ENCODE data around the gene PRKAG3. TPM values are rescaled to one million over a fixed set of nuclear protein-coding genes. Genes with fewer than 3 reads are reported as not detected.

The PRKAG3 gene
- total RNA-seq, 6 donors from 2014 or later = not detected

DNA sequence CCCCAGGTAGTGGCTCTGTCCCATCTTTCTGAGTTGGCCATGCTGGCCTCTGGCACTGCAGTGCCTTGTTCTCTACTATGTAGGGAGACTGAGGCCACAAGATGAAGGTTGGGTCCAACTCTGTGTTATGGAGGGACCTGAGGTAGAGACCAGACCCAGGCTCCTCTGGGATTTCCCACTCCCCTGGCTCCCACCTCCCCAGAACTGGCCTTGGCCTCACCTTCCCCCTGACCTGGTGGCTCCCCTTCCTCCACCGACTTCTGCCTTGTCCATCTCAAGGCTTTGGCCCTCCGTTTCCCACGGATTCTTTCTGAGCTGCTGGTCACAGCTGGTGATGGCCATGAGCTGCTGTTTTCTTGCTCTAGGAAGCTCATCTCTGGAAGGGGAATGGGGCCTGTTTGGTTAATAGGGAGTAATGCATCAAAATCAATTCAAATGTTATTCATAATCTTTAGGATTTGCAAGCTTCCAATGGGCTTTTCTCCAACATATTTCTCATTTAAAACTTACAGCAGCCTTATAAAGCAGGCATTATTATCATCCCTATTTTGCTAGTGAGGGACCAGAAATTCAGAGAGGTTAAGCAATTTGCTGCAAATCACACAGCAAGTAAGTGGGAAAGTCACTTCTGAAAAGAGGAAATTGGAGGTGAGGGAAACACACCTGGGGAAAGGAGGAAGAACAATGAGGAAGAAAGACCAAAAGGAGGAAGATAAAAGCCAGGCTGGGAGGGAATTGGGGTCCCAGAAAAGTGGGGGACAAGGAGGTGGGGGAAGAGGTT, 887 bp downstream of the PRKAG3 start:
- no peak for ATAC-seq (ENCODE audit: low FRiP score in 2 of 2)
- Histone ChIP-seq H3K9me3 (no peaks in the 10 kb centered on the region), H3K4me3 (no peak overlapping the region), H3K4me1 (peaks cover 0 to 7% (median 2%) of the 10 kb centered on the region in 4 donors), H3K36me3 (no peaks in the 10 kb centered on the region), H3K27ac (no peak overlapping the region), H3K27me3 (no peaks in the 10 kb centered on the region)
- 66 to 80% methylated on average over 3 of the region's 3 CpGs for WGBS, 2 donors
- TF ChIP-seq, protein P1, sequence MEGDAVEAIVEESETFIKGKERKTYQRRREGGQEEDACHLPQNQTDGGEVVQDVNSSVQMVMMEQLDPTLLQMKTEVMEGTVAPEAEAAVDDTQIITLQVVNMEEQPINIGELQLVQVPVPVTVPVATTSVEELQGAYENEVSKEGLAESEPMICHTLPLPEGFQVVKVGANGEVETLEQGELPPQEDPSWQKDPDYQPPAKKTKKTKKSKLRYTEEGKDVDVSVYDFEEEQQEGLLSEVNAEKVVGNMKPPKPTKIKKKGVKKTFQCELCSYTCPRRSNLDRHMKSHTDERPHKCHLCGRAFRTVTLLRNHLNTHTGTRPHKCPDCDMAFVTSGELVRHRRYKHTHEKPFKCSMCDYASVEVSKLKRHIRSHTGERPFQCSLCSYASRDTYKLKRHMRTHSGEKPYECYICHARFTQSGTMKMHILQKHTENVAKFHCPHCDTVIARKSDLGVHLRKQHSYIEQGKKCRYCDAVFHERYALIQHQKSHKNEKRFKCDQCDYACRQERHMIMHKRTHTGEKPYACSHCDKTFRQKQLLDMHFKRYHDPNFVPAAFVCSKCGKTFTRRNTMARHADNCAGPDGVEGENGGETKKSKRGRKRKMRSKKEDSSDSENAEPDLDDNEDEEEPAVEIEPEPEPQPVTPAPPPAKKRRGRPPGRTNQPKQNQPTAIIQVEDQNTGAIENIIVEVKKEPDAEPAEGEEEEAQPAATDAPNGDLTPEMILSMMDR (IDR thresholded peaks at IDR 0.05) = no peak
- TF ChIP-seq POLR2AphosphoS5 (IDR thresholded peaks at IDR 0.05) = no peak
- TF ChIP-seq POLR2A (IDR thresholded peaks at IDR 0.05) = no peak
- no peak for TF ChIP-seq EP300 (IDR thresholded peaks at IDR 0.05)
- no peak for DNase-seq

DNA sequence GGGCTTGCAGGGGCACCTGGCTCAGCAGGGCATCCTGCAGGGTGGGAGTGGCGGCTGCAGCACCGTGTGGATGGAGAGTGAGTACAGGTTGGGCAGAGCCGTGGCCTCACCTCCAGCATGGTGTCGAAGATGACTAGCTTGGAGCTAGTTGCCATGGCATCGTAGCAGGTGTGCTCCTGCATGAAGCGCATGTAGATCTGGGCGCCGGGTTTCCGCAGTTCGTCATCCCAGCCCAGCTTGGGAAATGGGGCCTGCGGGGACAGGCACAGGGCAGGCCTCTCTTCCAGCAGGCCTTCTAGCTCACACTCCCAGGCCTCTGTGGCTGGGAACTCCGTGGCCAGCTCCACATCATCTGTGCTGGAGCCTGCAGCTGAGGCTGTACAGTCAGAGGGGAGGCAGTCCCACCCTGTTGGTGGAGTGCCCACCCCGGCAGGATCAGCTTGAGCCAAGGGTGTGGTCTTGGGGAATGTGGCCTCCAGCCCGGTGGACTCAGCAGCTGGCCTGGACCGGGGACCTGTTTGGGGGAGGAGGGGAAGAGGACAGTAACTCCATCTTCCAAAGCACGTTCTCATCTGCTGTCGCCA, 1.6 kb downstream of the PRKAG3 start:
- no peak overlapping the region for H3K27ac ChIP-seq
- no peaks in the 10 kb centered on the region for H3K36me3 ChIP-seq
- H3K4me1 ChIP-seq = peaks cover 0 to 7% (median 2%) of the 10 kb centered on the region in 4 donors
- H3K4me3 ChIP-seq = no peak overlapping the region
- peak in 1 of 2 donors; percentile 49 for DNase-seq
- TF ChIP-seq POLR2A (IDR thresholded peaks at IDR 0.05) = no peak
- TF ChIP-seq, protein P1 (IDR thresholded peaks at IDR 0.05) = no peak
- TF ChIP-seq POLR2AphosphoS5 (IDR thresholded peaks at IDR 0.05) = no peak
- TF ChIP-seq EP300 (IDR thresholded peaks at IDR 0.05) = no peak
- 81 to 84% methylated on average over 8 to 17 of the region's 17 CpGs for WGBS, 2 donors
- no peaks in the 10 kb centered on the region for H3K27me3 ChIP-seq
- no peaks in the 10 kb centered on the region for H3K9me3 ChIP-seq
- peak in 1 of 2 donors; percentile 78 for ATAC-seq (ENCODE audit: low FRiP score in 2 of 2)

DNA sequence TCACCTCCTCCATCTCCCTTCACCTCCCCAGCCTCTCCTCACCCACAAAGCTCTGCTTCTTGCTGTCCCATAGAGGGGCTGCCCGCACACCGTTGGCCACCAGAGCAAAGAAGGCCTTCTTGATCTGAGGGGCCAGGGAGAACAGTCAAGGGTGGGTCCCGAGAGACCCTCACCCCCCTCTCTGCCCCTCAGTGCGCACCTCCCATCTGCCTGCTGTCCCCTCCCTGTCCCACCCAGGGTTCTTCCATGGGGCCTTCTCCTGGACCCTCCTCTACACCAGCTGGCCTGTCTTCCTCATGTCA, 3.2 kb downstream of the PRKAG3 start:
- DNase-seq (no peak), ATAC-seq (ENCODE audit: low FRiP score in 2 of 2) (no peak)
- no peaks in the 10 kb centered on the region for H3K9me3 ChIP-seq
- H3K27me3 ChIP-seq = no peaks in the 10 kb centered on the region
- H3K27ac ChIP-seq = no peak overlapping the region
- H3K36me3 ChIP-seq = no peaks in the 10 kb centered on the region
- H3K4me1 ChIP-seq = peaks cover 0 to 7% (median 2%) of the 10 kb centered on the region in 4 donors
- 91 to 100% methylated on average over 2 to 4 of the region's 4 CpGs for WGBS, 2 donors
- TF ChIP-seq POLR2AphosphoS5 (IDR thresholded peaks at IDR 0.05) (no peak), EP300 (IDR thresholded peaks at IDR 0.05) (no peak), POLR2A (IDR thresholded peaks at IDR 0.05) (no peak)
- TF ChIP-seq, protein P1 (IDR thresholded peaks at IDR 0.05) = no peak
- no peak overlapping the region for H3K4me3 ChIP-seq

DNA sequence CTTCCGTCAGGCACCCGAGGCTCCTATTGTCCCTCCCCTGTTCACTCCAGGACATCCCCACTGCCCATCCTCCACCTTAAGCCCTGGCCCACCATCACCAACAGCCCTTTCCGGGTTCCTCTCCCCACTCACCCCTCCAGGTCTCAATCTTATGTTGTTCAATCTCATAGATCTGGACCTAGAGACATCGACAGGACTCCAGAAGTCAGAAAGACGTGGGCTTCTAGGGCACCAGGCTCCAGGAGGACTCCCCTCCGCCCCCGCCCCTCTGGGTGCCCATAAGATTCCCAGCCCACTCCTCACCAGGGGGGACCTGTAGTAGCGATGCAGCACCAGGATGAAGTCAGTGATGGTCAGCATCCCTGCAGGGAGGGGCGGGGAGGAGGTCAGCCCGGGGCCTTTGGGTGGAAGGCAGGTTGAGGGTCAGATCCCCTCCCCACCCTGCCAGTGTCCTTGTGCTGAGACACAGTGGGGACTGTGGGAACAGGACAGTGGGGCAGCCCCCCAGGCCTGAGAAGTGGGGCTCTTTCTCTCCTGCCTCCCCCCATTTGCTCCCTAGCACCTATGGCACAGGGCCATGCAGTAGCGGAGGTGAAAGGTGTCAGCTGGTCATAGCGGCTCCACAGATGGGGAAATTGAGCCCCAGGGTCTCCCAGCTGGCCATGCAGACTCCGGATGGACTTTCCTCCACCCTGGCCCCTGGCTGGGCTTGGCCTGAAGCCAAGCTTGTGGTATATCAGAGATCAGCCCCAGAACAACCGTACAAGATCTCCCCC, 3.7 kb downstream of the PRKAG3 start:
- 68% methylated on average over 9 to 14 of the region's 14 CpGs for whole genome bisulfite sequencing, 2 donors
- Histone ChIP-seq H3K4me3 (no peak overlapping the region), H3K9me3 (no peaks in the 10 kb centered on the region), H3K36me3 (no peaks in the 10 kb centered on the region), H3K27me3 (no peaks in the 10 kb centered on the region), H3K4me1 (peaks cover 0 to 7% (median 2%) of the 10 kb centered on the region in 4 donors), H3K27ac (no peak overlapping the region)
- peak in 1 of 2 donors; percentile 53 for DNase-seq
- TF ChIP-seq POLR2AphosphoS5 (IDR thresholded peaks at IDR 0.05) = no peak
- TF ChIP-seq, protein P1 (IDR thresholded peaks at IDR 0.05) = no peak
- ATAC-seq (ENCODE audit: low FRiP score in 2 of 2) = no peak
